ENCODE measurements around the gene LRRN1. TPM values are rescaled to one million over a fixed set of nuclear protein-coding genes. Genes with fewer than 3 reads are reported as not detected.

LRRN1 gene
- polyA plus RNA-seq, 1 donor (not counting 4 experiments of a cell fraction or from before 2014, with no cell fraction given): 0.45 TPM

DNA sequence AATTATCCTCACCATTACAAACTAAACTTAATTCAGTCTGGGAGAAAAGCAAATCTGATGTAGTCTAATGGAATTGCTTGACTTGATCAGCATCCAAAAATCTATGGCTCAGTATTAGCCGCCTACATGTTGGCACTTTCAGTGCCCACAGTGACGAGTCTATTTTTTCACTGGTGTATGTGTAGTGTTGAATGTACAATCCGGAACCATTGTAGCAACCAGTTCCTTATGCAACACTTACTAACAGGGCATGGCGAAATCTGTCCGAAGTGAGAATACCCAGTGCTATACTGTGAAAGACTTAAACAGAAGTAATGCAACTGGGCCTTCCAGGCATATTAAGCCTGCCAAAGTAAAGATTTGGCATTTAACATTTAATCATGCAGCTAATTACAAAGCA is 18.6 kb downstream of the LRRN1 start:
- FAIRE-seq: no peak
- dilution Hi-C loops (cut with MboI; ENCODE audit: extremely low pct_ligation_motif_present, low sequenced_read_pairs): no loop called here
- no peak for DNase-seq (ENCODE audit: low read depth, low spot score)

GRCh38 chr3:3821777-3822176 is 22.5 kb downstream of the LRRN1 start:
- TF ChIP-seq CTCF (optimal IDR thresholded peaks at IDR 0.05 in 1 of 3, IDR thresholded peaks at IDR 0.05 in 1 of 3, conservative IDR thresholded peaks at IDR 0.05 in 1 of 3; ENCODE audit: extremely low read depth in 1 of 3, insufficient read depth in 2 of 3, low read length in 3 of 3) (no peak), EZH2 (IDR thresholded peaks at IDR 0.05; ENCODE audit: low read length) (no peak)
- Histone ChIP-seq H3K27me3 (ENCODE audit: control insufficient read depth, extremely low read depth, insufficient read depth, low read length) (no peaks in the 10 kb centered on the region), H3K9me1 (ENCODE audit: control insufficient read depth, extremely low read depth, insufficient read depth, low read length) (no peaks in the 10 kb centered on the region), H3K4me1 (ENCODE audit: control insufficient read depth, extremely low read depth, insufficient read depth, low read length) (no peaks in the 10 kb centered on the region), H2AFZ (ENCODE audit: control insufficient read depth, low read length) (no peak overlapping the region), H3K4me3 (ENCODE audit: control insufficient read depth in 2 of 3, extremely low read depth in 1 of 3, insufficient read depth in 2 of 3, low read depth in 1 of 3, low read length in 3 of 3) (no peak overlapping the region), H3K36me3 (ENCODE audit: control insufficient read depth in 2 of 2, extremely low read depth in 1 of 2, insufficient read depth in 2 of 2, low read length in 2 of 2) (no peaks in the 10 kb centered on the region), H3K9ac (ENCODE audit: control insufficient read depth, extremely low read depth, insufficient read depth, low read length) (no peak overlapping the region), H3K79me2 (ENCODE audit: control insufficient read depth, insufficient read depth, low read length) (no peaks in the 10 kb centered on the region), H3K27ac (ENCODE audit: control insufficient read depth, insufficient read depth, low read length) (no peak overlapping the region), H3K4me2 (ENCODE audit: control insufficient read depth, extremely low read depth, insufficient read depth, low read depth, low read length) (no peak overlapping the region), H3K9me3 (ENCODE audit: control insufficient read depth, low read depth, low read length) (no peaks in the 10 kb centered on the region), H4K20me1 (ENCODE audit: control insufficient read depth, extremely low read depth, insufficient read depth, low read length) (no peaks in the 10 kb centered on the region)
- dilution Hi-C loops (cut with MboI; ENCODE audit: extremely low pct_ligation_motif_present, low sequenced_read_pairs): no loop called here
- no peak for FAIRE-seq
- DNase-seq (ENCODE audit: low read depth, low spot score): no peak

More for the DNA sequence above, 18.6 kb downstream of the LRRN1 start:
- Histone ChIP-seq H2AFZ (ENCODE audit: control insufficient read depth, low read length) (no peak overlapping the region), H3K9ac (ENCODE audit: control insufficient read depth, extremely low read depth, insufficient read depth, low read length) (no peak overlapping the region), H3K9me3 (ENCODE audit: control insufficient read depth, low read depth, low read length) (no peaks in the 10 kb centered on the region), H4K20me1 (ENCODE audit: control insufficient read depth, extremely low read depth, insufficient read depth, low read length) (no peaks in the 10 kb centered on the region), H3K4me2 (ENCODE audit: control insufficient read depth, extremely low read depth, insufficient read depth, low read depth, low read length) (no peak overlapping the region), H3K4me1 (ENCODE audit: control insufficient read depth, extremely low read depth, insufficient read depth, low read length) (no peaks in the 10 kb centered on the region), H3K9me1 (ENCODE audit: control insufficient read depth, extremely low read depth, insufficient read depth, low read length) (no peaks in the 10 kb centered on the region), H3K27ac (ENCODE audit: control insufficient read depth, insufficient read depth, low read length) (no peak overlapping the region), H3K27me3 (ENCODE audit: control insufficient read depth, extremely low read depth, insufficient read depth, low read length) (no peaks in the 10 kb centered on the region), H3K4me3 (ENCODE audit: control insufficient read depth in 2 of 3, extremely low read depth in 1 of 3, insufficient read depth in 2 of 3, low read depth in 1 of 3, low read length in 3 of 3) (no peak overlapping the region), H3K79me2 (ENCODE audit: control insufficient read depth, insufficient read depth, low read length) (no peaks in the 10 kb centered on the region), H3K36me3 (ENCODE audit: control insufficient read depth in 2 of 2, extremely low read depth in 1 of 2, insufficient read depth in 2 of 2, low read length in 2 of 2) (no peaks in the 10 kb centered on the region)
- TF ChIP-seq CTCF (optimal IDR thresholded peaks at IDR 0.05 in 1 of 3, IDR thresholded peaks at IDR 0.05 in 1 of 3, conservative IDR thresholded peaks at IDR 0.05 in 1 of 3; ENCODE audit: extremely low read depth in 1 of 3, insufficient read depth in 2 of 3, low read length in 3 of 3) (no peak), EZH2 (IDR thresholded peaks at IDR 0.05; ENCODE audit: low read length) (no peak)
